SH-SY5Y (cell line): ENCODE measurements around the gene SLC35E3.

Source experiments
- GATA2 ChIP-seq: IDR thresholded peaks from 2 replicates; pipeline ENCODE4 v1.6.1; 2011; ENCODE audit warnings: mild to moderate bottlenecking, low read depth, low read length
- GATA3 ChIP-seq: IDR thresholded peaks from 2 replicates; pipeline ENCODE4 v1.6.1; 2011; ENCODE audit warnings: low read depth, mild to moderate bottlenecking, low read length, moderate library complexity

- TF ChIP-seq GATA2 (no peak), GATA3 (no peak)
These were observed 78.2 kb downstream of the SLC35E3 start for GRCh38 chr12:68824131-68824530.
